HG03039 (cell line): ENCODE results near the gene SLC7A7.
"Not testable (repeated sequence)": the region's sequence is repeated elsewhere in the genome, so short reads cannot be mapped to it uniquely, and the experiment has no call there.

Experiments
- ATAC-seq: cut with Tn5 transposase; IDR thresholded peaks from one replicate; pipeline ENCODE4 v1.9.1; 2021; ENCODE audit warnings: mild to moderate bottlenecking, moderate library complexity; ENCODE audit not compliant: unreplicated experiment

Gene SLC7A7

DNA sequence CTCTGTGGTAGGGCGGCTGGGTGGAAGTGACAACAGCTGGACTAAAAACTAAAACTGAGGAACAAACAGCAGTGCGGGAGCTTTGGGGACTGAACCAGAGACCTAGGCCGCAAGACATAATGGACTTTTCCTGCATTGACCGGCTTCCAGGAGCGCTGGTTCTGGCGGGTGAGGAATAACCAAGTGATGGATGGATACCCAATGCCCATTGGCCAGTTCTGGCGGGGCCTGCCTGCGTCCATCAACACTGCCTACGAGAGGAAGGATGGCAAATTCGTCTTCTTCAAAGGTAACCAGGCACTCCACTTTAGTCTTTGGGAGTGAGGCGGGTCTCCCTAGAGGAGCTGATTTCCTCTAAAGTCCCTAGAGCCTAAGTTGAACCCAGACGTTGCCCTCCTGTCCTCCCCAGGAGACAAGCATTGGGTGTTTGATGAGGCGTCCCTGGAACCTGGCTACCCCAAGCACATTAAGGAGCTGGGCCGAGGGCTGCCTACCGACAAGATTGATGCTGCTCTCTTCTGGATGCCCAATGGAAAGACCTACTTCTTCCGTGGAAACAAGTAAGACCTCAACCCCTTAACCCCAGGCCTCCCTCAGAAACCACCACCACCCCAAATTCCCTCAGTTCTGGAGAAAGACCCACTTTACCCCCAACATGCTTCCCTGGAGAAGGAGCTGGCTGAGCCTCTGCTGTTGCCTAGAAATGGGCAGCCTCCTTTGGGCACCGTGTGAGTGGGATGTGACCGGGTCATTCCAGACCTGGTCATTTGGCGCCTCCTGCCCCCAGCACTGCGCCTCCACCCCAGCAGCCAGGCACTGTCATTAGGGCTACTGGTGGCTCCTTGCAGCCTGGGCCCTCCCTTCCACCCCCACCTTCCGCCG lies 29.2 kb upstream of the SLC7A7 start:
- ATAC-seq = no peak

DNA sequence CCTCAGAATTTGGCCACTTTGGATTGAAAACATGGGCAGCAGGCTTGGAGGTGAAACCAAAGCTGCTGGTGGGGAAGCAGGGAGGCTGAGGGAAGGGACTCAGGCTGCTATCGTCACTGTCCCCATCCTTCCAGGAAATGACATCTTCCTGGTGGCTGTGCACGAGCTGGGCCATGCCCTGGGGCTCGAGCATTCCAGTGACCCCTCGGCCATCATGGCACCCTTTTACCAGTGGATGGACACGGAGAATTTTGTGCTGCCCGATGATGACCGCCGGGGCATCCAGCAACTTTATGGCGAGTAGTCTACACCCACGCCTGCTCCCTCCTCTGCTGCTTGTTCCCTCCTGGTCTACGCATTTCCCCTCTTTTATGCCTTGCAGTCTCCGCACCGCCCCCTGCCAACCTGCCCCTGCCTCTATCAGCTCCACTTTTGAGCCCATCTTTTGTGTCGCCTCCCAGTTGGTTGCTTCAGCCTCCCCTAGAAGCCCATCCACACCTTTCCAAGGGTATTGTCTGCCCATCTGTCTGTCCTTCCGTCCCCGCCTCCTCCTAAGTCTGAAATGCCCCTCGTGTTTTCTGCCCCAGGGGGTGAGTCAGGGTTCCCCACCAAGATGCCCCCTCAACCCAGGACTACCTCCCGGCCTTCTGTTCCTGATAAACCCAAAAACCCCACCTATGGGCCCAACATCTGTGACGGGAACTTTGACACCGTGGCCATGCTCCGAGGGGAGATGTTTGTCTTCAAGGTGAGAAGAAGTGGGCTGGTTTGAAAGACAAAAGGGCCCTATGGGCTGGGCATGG lies 28.1 kb upstream of the SLC7A7 start:
- no peak for ATAC-seq

DNA sequence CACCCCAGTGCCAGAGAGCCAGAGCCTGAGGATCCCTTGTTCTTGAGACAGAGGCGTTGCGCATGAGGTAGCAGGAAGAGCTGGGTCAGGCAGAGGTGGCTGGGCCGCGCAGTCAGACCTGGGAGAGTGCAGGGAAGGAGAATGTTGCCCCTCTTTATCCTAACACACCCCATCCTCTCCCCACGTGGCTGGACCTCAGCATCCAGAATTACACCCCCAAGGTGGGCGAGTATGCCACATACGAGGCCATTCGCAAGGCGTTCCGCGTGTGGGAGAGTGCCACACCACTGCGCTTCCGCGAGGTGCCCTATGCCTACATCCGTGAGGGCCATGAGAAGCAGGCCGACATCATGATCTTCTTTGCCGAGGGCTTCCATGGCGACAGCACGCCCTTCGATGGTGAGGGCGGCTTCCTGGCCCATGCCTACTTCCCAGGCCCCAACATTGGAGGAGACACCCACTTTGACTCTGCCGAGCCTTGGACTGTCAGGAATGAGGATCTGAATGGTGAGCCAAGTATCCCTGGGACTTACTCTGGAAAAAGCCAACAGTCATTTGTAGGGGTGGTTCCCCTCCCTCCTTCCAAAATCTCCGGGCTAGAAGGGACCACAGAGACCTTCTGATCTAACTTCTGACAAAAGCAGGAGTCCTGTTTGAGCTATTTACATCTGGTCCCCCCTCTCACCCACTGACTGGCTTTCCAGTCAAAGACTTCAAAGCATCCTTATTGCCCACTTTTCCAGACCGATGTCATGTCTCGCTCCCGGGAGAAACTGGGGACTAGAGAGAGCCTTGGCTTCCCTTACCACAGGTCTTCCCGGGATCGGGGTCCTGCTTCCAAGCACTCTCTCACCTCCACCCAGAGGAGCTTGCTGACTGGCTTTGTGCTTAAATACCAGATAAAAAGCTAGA lies 27.2 kb upstream of the SLC7A7 start:
- no peak for ATAC-seq

DNA sequence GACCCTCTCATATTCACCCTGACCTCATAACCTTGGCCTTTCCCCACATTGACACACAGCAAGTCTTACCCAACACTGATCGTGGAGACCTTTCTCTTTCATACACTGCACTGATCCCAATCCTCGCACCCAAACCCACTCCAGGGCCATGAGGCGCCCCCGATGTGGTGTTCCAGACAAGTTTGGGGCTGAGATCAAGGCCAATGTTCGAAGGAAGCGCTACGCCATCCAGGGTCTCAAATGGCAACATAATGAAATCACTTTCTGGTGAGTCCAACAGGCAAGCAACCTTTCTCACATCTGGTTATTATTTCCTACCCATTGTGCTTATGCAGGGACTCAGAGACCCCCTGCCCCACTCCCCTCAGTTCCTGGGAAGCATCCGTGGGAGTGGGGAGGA lies 26.5 kb upstream of the SLC7A7 start:
- ATAC-seq = no peak

DNA sequence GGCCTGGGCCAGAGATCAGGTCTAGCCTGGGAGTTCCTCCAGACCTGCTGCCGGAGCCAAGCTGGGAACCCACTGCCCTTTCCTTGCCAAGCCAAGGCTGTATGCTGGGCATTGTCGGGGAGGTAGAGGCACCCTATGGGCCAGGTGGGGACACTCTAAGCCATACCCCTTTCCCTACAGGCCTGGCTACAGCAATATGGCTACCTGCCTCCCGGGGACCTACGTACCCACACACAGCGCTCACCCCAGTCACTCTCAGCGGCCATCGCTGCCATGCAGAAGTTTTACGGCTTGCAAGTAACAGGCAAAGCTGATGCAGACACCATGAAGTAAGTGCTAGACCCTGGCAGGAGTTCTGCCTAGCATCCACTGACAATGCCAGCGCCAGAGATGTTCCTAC lies 26.1 kb upstream of the SLC7A7 start:
- ATAC-seq = no peak

DNA sequence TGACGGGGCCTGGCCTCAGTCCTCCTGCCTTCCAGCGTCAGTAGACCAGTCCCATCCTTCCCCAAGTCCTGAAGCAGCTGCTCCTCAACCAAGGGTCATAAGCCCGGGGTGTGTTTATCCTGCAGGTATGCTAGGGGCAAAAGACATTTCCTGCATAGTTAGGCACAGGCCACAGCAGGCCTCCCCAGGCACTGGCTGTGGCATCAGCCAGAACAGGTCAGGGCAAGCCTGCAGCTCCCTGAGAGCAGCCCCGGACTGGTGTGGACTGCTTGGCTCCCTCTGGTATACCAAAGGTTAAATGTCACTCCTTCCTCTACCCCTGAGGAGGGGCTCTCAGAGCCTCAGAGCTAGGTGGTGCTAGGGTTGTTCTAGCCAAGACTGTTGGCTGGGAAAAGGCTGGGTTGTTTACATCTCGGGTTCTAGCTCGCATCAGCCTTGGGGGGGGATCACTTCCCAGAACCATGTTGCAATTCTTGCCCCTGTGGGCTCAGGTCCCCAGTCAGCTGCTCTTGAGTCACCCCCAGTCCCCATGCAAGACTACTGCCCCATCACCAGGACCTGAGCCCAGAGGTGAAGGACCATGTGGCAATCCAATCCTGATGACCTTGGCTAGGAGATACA lies 24.0 kb upstream of the SLC7A7 start:
- no peak for ATAC-seq

DNA sequence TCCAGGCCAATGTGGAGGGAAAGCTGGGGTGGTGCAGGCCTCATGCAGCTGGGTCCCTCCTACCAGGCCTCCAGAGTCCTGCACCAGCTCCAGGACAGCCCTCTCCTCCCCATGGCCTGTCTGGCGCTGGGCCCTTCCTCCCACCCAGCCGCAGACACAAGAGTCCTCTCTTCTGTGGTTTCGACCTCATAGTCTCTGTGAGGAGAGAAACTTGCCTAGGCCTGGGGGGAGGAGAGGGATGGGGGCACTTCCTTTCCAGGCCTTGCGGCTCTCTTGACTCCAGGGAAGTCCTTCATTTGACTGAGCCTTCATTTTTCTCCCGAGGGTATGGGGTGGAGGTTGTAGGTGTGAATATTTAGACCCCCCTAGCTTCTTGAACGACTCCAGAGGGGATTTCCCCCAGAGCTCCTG lies 23.4 kb upstream of the SLC7A7 start:
- ATAC-seq = no peak

DNA sequence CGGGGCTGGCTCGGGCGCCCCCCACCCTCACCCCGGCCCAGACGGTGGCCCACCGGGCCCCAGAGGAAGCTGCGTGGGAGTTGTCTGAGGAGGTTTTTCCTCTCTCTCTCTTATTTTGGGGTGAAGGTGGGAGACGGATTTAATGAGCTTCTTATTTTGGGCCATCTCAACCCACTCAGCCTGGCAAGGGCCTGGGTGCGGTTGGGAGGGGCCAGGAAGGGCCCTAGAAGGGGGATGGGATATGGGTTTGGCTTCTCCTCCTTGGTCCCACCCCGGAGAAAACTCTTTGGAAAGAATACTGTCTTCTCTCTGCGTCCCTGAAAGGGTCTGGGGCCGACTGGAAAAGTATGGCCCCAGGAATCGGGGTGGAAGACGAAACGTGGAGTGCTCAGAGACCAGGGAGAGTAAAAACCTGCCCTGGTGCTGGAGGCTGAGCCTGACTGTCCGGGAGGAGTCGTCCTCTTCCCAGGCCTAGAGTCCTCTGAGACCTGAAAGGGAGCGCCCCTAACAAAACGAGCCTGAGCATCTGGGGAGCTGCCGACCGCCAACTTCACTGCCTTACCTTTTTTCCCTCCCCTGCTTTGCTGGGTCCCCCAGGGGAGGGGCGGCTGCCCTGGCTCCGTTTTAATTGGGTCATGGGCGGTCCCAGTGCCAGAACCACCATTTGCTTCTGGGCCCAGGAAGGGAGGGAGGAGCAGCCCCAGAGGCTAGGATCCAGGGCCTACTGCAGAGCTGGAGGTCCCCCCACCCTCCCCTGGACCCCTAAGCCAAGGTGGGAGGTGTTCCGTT lies 22.7 kb upstream of the SLC7A7 start:
- no peak for ATAC-seq

DNA sequence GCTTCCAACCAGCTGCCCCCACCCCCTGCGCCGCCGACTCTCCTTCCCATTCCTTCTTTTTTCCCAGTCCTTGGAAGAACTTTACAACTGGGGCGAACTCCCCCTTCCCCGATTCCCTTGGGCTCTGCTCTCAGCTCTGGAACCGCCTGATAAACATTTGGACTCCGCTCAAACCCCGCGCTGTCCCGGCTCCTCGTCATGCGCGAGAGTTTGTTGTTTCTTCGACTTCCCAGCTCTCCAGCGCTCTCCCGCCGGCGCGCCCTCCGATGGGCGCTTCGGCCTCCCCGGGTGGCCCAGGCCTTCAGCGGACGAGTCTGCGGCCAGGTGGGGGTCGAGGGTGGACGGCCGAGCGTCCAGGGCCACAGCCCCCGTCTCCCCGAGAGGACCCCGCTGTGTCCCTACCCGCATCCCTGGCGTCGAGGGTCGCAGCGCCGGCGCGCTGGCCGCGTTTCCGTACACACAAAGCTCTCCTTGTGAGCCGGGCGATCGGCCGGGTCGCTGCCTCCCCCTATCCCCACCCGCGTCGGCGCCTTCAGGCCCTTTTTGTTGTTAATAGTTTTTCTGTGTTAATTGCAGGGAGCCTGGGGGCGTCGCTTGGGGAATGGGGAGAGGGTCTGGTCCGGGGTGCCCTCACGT lies 22.0 kb upstream of the SLC7A7 start:
- ATAC-seq = no peak

DNA sequence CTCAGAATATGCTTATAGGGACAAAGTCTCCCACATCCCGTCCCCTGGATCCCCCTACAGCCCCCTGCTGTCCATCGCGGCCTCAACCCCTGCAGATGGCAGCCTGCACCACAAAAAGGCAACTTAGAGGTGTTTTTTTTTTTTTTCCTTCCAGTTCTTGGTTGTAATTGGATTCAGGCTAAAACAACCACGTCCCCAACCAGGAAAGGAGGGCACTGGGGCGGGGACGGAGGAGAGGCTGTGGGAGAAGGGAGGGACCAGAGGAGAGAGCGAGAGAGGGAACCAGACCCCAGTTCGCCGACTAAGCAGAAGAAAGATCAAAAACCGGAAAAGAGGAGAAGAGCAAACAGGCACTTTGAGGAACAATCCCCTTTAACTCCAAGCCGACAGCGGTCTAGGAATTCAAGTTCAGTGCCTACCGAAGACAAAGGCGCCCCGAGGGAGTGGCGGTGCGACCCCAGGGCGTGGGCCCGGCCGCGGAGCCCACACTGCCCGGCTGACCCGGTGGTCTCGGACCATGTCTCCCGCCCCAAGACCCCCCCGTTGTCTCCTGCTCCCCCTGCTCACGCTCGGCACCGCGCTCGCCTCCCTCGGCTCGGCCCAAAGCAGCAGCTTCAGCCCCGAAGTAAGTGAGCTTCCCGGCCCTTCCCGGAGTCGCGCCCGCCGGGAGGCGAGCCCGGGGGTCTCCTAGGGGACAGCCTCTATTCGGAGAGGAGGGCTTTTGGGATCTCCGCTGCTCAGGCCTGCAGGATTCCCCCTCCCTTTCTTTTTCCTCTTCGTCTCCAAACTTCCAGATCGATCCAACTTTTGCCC lies 21.3 kb upstream of the SLC7A7 start, which contains the start of gene MMP14:
MMP14 (plus strand) TSS at position 285 of the 813 bp plus-strand sequence; CDS start at position 518, 233 bp downstream.
- ATAC-seq = no peak

DNA sequence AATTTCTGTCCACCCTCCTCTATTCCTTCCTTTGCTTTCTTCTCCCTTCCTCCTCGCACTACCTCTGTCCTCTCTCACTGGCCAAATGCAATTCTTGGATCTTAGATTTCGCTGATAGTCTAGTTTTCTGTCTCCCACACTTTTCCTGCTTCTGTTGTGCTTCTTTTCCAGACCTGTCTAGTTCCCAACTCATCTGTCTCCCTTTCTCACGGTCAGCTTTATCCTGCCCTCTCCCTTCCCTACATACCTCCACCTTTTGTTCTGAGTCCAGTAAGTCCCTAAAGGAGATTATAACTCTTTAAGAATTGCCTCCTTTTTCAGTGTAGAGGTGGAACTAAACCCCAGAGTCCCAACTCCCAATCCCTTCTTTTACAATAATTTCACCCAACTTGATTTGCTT lies 20.3 kb upstream of the SLC7A7 start:
- no peak for ATAC-seq

DNA sequence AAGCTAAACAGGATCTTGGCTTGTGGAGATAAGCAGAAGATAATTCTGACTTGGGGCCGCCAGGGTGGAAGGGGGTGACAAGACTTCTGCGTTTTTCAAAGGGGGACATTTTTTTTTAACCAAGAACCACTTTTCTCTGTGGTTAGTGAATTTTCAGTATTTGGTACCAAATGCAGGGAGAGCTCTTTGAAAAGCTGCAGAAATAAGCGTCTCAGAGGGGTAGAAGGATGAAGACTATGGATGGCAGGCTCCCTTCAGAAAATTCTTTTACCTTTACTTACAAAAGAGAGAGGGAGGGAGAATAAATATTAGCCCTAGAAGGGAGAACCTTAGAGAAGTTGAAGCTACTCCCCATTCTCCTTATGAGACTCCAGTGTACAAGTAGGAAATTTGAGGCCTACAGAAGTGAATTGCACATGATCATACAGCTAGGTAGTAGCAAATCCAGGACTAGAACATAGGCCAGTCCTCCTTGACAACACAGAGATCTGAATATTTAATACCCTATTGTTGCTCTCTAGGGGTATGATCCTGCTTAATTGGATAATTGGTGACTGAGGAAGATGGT lies 15.3 kb upstream of the SLC7A7 start:
- no peak for ATAC-seq

DNA sequence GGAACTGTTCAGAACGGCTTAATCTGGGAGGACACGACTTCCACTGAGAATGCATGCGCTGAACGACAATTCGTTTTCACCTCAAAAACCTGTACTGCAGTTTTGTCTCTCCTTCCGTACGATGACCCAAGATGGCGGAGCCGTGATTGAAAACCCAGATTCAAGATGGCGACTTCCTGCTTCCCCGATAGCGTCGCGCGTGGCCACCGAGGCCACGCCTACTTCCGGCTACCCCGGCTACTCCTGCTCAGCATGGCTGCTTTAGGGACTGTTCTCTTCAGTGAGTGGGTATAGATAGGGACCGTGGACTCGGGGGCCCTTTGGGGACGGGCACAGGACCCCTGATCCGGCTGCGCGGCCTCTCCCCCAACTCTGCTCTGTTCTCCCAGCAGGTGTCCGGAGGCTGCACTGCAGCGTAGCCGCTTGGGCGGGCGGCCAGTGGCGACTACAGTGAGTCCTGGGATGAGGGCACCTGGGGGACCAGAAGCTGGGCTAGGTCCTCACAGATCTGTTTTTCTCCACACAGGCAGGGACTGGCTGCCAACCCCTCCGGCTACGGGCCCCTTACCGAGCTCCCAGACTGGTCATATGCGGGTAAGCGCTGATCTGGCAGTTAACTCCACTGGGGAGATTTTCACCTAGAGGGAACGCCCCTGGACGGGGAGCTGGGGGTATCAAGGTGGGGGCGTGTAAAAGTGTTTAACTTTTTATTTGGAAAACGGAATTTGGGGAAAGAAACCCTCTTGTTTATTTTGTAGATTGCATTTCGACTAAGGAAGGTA lies 14.6 kb upstream of the SLC7A7 start, which contains the start of gene MRPL52:
MRPL52 (plus strand) TSS at position 227 of the 782 bp plus-strand sequence; CDS start at position 253, 26 bp downstream.
- peak; percentile 81 for ATAC-seq

DNA sequence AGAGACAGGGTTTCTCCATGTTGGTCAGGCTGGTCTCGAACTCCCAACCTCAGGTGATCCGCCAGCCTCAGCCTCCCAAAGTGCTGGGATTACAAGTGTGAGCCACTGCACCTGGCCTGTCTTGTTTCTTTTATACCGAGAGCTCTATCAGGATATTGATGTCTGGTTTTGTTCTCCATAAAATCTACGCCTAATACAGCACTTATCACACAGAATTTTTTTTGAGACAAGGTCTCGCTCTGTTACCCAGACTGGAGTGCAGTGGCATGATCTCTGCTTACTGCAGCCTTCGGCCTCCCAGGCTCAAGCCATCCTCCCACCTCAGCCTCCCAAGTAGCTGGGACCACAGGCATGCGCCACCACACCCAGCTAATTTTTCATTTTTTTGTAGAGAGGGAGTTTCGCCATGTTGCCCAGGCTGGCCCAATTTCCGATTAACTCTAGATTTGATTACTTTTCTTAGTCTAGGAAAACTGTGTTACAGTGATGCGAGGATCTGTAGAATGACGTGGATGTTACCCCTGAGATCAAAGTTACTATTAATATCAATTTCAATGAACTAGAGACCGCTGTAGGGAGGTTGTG lies 13.9 kb upstream of the SLC7A7 start:
- not testable (repeated sequence) for ATAC-seq

DNA sequence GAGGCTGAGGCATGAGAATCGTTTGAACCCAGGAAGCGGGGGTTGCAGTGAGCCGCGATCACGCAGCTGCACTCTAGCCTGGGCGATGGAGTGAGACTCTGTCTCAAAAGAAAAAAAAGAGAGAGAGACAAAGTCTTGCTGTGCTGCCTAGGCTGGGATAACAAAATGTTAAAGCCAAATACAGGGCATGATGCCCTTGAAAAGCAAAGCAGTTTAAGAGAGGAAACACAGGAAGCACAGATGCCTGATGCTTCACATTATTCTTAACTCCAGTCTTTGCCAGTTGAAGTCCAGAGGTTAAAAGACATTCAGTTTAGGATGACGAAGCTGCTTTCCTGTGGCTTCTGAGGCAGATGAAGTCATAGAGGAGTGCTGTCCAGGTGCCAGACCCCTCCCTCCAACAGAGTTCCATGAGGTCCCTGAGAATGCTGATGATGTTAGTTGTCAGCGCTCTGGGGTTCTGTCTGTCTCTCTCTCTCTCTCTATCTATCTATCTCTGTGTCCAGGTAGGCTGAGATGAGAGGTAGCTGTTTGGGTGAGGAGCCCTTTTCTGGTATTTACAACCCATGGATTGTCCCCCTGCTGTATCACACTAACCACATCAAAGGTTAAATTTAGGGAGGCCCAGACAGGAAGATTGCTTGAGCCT lies 9.6 kb upstream of the SLC7A7 start:
- ATAC-seq = no peak

DNA sequence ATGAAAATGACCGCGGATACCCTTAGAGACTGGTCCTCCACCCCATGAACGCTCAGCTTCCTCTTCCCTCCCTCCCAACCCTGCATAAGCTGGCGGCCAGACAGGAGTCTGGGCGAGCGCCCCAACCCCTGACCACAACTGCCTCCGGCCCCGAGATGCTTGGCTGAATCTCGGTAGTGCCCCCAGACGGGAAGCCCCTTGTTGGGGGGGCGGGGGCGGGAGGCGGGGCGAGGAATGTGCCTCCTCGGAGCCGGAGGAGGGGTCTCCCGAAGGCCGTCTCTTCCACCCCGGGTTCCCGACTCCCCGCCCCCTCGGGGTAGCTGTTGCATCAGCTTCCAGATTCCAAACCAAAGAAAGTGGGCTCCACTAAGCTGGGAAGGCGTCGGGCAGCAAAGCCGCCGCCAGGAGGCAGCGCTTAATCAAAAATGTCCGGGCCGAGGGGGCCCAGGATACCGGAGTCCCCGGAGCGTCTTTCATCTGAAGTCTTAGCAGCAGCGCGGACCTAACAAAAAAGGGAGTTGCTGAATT lies 7.4 kb upstream of the SLC7A7 start:
- ATAC-seq = no peak
